Measurements from ENCODE around the gene OR8S1. TPM values are rescaled to one million over a fixed set of nuclear protein-coding genes. Genes with fewer than 3 reads are reported as not detected.
"Not testable (repeated sequence)": the region's sequence is repeated elsewhere in the genome, so short reads cannot be mapped to it uniquely, and the experiment has no call there.

OR8S1 gene
- total and polyA plus RNA-seq, 2 of the 8 experiments (the other 6 are each of a cell fraction or from before 2014, with no cell fraction given), result not detected

DNA sequence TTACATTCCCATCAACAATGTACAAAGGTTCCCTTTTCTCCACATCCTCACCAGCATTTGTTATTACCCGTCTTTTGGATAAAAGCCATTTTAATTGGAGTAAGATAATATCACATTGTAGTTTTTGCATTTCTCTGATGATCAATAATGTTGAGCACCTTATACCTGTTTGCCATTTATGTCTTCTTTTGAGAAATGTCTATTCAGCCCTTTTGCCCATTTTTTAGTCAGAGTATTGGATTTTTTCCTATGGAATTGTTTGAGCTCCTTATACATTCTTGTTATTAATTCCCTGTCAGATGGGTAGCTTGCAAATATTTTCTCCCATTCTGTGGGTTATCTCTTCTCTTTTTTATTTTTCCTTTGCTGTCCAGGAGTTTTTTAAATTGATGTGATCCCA is 10.7 kb upstream of the OR8S1 start (continued):
- no peak for TF ChIP-seq SIRT6 (IDR thresholded peaks at IDR 0.05; ENCODE audit: low read length)
- no peak for TF ChIP-seq KDM1A (IDR thresholded peaks at IDR 0.05; ENCODE audit: borderline replicate concordance, low read length)
- TF ChIP-seq YY1 (IDR thresholded peaks at IDR 0.05; ENCODE audit: low read depth, low read length), result no peak

GRCh38 chr12:48520381-48520780 is 5.1 kb upstream of the OR8S1 start:
- H3K14ac ChIP-seq (ENCODE audit: insufficient read length); H4K91ac ChIP-seq (replicated peaks; ENCODE audit: insufficient read length, low read length); CTCF ChIA-PET (ENCODE audit: partially characterized antibody); DNase-seq (ENCODE audit: low read depth in 1 of 2, low spot score in 2 of 2); H3K4me3 ChIP-seq (ENCODE audit: extremely low read depth in 1 of 4, insufficient read depth in 2 of 4, low read depth in 3 of 4, low read length in 4 of 4); H3K79me1 ChIP-seq (ENCODE audit: low read depth, low read length); H3K4me1 ChIP-seq (replicated peaks in 1 of 4; ENCODE audit: control insufficient read depth in 3 of 4, insufficient read depth in 4 of 4, low read length in 3 of 4); FAIRE-seq; H3K27ac ChIP-seq (ENCODE audit: low read depth, low read length); H2BK20ac ChIP-seq (ENCODE audit: low read length); H4K20me1 ChIP-seq (replicated peaks in 1 of 2; ENCODE audit: control insufficient read depth in 1 of 2, insufficient read depth in 2 of 2, low read length in 2 of 2); H3K9me3 ChIP-seq (ENCODE audit: insufficient read depth in 2 of 2, low read depth in 1 of 2, low read length in 1 of 2); H4K8ac ChIP-seq (ENCODE audit: extremely low read depth, insufficient read depth, low read length); H3K4ac ChIP-seq (replicated peaks; ENCODE audit: insufficient read length, low read depth, low read length); H2AK5ac ChIP-seq (ENCODE audit: low read depth, low read length); H2BK15ac ChIP-seq (ENCODE audit: low read length); H3K23me2 ChIP-seq (ENCODE audit: low read depth, low read length); POLR2A ChIA-PET (ENCODE audit: partially characterized antibody); H3K56ac ChIP-seq (replicated peaks; ENCODE audit: insufficient read length, low read depth, low read length); H3K18ac ChIP-seq (ENCODE audit: extremely low read depth, low read length); H3K9ac ChIP-seq (replicated peaks in 1 of 4; ENCODE audit: extremely low read depth in 1 of 4, low read depth in 3 of 4, low read length in 3 of 4); H3K79me2 ChIP-seq (ENCODE audit: control insufficient read depth in 1 of 2, insufficient read depth in 2 of 2, low read length in 2 of 2); H3K23ac ChIP-seq (ENCODE audit: insufficient read length); H3K36me3 ChIP-seq (ENCODE audit: control insufficient read depth in 2 of 4, insufficient read depth in 4 of 4, low read length in 3 of 4); H3K27me3 ChIP-seq (replicated peaks in 1 of 4; ENCODE audit: control insufficient read depth in 3 of 4, extremely low read depth in 1 of 4, insufficient read depth in 3 of 4, low read length in 3 of 4); H2AFZ ChIP-seq (ENCODE audit: low read length); H2BK120ac ChIP-seq (replicated peaks; ENCODE audit: low read depth, low read length); H2BK12ac ChIP-seq (ENCODE audit: low read depth, low read length); H4K5ac ChIP-seq (ENCODE audit: insufficient read length, low read depth, low read length); H3K4me2 ChIP-seq (ENCODE audit: insufficient read depth in 1 of 2, low read depth in 2 of 2, low read length in 2 of 2); H2BK5ac ChIP-seq (ENCODE audit: low read depth, low read length): not testable (repeated sequence)
- 80% methylated on average over 5 of the region's 24 CpGs; no CpG with 5 or more reads in 1 of the 2 experiments for WGBS, 2 experiments (ENCODE audit: extremely low coverage in 1 of 2, insufficient coverage in 1 of 2, insufficient read length in 1 of 2, insufficient replicate concordance in 2 of 2, low coverage in 1 of 2, low lambda C conversion rate in 2 of 2, missing lambda C conversion rate in 1 of 2)

Data from H1 (cell line).